ENCODE measurements around the gene ALPI.
"Not testable (repeated sequence)": the region's sequence is repeated elsewhere in the genome, so short reads cannot be mapped to it uniquely, and the experiment has no call there.

ALPI gene

GRCh38 chr2:232455426-232456255 lies at the start of gene ALPI:
TSS of gene ALPI (plus strand) at chr2:232456153. CDS start at chr2:232456200, 47 bp downstream.
- no peak for DNase-seq

GRCh38 chr2:232406556-232407310 lies 49.2 kb upstream of the ALPI start, which contains the start of gene ALPG:
TSS of gene ALPG (plus strand) at chr2:232406844. CDS start at chr2:232406895, 51 bp downstream.
- no peak for DNase-seq

- DNase-seq = not testable (repeated sequence)
Observed at GRCh38 chr2:232407428-232408150, 48.4 kb upstream of the ALPI start.

GRCh38 chr2:232408269-232408668 lies 47.7 kb upstream of the ALPI start:
- not testable (repeated sequence) for DNase-seq

GRCh38 chr2:232409617-232410016 lies 46.3 kb upstream of the ALPI start:
- not testable (repeated sequence) for DNase-seq

GRCh38 chr2:232410238-232410900 lies 45.6 kb upstream of the ALPI start:
- DNase-seq = no peak

- no peak for DNase-seq
Observed at GRCh38 chr2:232411901-232412629, 43.9 kb upstream of the ALPI start.

GRCh38 chr2:232412986-232413385 lies 43.0 kb upstream of the ALPI start:
- DNase-seq = no peak

- no peak for DNase-seq
Observed at GRCh38 chr2:232415138-232415690, 40.7 kb upstream of the ALPI start.

GRCh38 chr2:232415736-232416520 lies 40.0 kb upstream of the ALPI start:
- no peak for DNase-seq

GRCh38 chr2:232416521-232417470 lies 39.2 kb upstream of the ALPI start:
- DNase-seq = no peak

GRCh38 chr2:232417489-232417888 lies 38.5 kb upstream of the ALPI start:
- no peak for DNase-seq

GRCh38 chr2:232418056-232418455 lies 37.9 kb upstream of the ALPI start:
- DNase-seq = no peak

- DNase-seq = no peak
Observed at GRCh38 chr2:232418466-232419244, 37.3 kb upstream of the ALPI start.

- no peak for DNase-seq
Observed at GRCh38 chr2:232419245-232420072, 36.5 kb upstream of the ALPI start.

- DNase-seq = no peak
Observed at GRCh38 chr2:232420073-232420454, 35.9 kb upstream of the ALPI start.

- no peak for DNase-seq
Observed at GRCh38 chr2:232420463-232421188, 35.3 kb upstream of the ALPI start.

Data from activated CD4-positive, alpha-beta T cell treated with anti-CD3 and anti-CD28 coated beads for 4 hours (primary cell).